Esophagus muscularis mucosa (tissue), 4 donors: ENCODE measurements around the gene NOS3.

Experiments
- EP300 ChIP-seq: sonication (generic); formaldehyde crosslinking; IDR thresholded peaks from one replicate; pipeline ENCODE4 v1.6.1; 2017; ENCODE audit warnings: antibody characterized with exemption
- POLR2A ChIP-seq: fragments of 450-650 bp; IDR thresholded peaks from one replicate; pipeline ENCODE4 v1.6.1; 2017; ENCODE audit warnings: antibody characterized with exemption, moderate library complexity, mild to moderate bottlenecking, low read depth
- POLR2AphosphoS5 ChIP-seq, 2 donors: sonication (generic); formaldehyde crosslinking; IDR thresholded peaks; one replicate each; pipeline ENCODE4 v1.6.1; 2017; ENCODE audit warnings: antibody characterized with exemption in 2 of 2
- TF ChIP-seq, protein P1 (sequence below), 3 experiments: fragments of 200-600 bp in 2 of 3; fragments of 450-650 bp in 1 of 3; sonication (generic) in 2 of 3; IDR thresholded peaks; one replicate each; pipeline ENCODE4 v1.5.1; 2017 to 2019; ENCODE audit warnings: antibody characterized with exemption in 3 of 3, mild to moderate bottlenecking in 2 of 3, moderate library complexity in 1 of 3

DNA sequence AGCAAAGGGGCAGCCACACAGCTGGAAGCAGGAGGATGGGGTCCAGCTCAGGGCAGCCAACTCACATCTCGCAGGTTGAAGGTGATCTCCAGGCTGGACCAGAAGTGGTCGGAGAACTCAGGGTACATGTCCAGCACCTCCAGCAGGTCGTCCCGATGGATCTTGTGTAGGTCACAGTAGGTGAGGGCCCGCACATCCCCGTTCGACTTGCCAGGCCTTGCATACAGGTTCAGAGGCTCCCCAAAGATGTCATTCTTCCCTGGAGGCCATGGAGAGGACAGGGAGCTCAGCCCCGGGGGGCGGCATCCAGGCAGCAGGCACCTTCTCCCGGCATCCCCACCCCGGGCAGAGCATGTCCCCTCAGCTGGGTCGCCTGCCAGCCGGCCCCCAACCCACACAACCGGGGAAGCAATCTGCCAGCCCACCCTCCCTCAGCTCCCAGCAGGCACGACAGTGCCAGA, 42.0 kb upstream of the NOS3 start:
- TF ChIP-seq, protein P1, sequence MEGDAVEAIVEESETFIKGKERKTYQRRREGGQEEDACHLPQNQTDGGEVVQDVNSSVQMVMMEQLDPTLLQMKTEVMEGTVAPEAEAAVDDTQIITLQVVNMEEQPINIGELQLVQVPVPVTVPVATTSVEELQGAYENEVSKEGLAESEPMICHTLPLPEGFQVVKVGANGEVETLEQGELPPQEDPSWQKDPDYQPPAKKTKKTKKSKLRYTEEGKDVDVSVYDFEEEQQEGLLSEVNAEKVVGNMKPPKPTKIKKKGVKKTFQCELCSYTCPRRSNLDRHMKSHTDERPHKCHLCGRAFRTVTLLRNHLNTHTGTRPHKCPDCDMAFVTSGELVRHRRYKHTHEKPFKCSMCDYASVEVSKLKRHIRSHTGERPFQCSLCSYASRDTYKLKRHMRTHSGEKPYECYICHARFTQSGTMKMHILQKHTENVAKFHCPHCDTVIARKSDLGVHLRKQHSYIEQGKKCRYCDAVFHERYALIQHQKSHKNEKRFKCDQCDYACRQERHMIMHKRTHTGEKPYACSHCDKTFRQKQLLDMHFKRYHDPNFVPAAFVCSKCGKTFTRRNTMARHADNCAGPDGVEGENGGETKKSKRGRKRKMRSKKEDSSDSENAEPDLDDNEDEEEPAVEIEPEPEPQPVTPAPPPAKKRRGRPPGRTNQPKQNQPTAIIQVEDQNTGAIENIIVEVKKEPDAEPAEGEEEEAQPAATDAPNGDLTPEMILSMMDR (IDR thresholded peaks at IDR 0.05): no peak
- TF ChIP-seq POLR2A (no peak), EP300 (no peak), POLR2AphosphoS5 (IDR thresholded peaks at IDR 0.05) (no peak)
